Thymus (tissue), 11 donors: ENCODE measurements around the gene FOXP4. TPM values are rescaled to one million over a fixed set of nuclear protein-coding genes. Genes with fewer than 3 reads are reported as not detected.

Experiments
- DNase-seq, 9 donors: peaks; one replicate each; pipeline ENCODE4 v3.0.0-alpha.2; 2013; ENCODE audit warnings: low spot score in 9 of 9, low read depth in 6 of 9, missing footprints in 1 of 9
- H3K27ac ChIP-seq, 2 donors: one replicate each; pipeline ENCODE4 v1.5.1; 2013; ENCODE audit warnings: control low read depth in 1 of 2, low read depth in 1 of 2, low read length in 1 of 2, mild to moderate bottlenecking in 1 of 2, moderate library complexity in 1 of 2
- H3K27me3 ChIP-seq, 2 donors: one replicate each; pipeline ENCODE4 v1.5.1; 2013; ENCODE audit warnings: low read length in 1 of 2; ENCODE audit not compliant: control insufficient read depth in 2 of 2, insufficient read depth in 1 of 2
- H3K36me3 ChIP-seq, 2 donors: one replicate each; pipeline ENCODE4 v1.5.1; 2013; ENCODE audit warnings: low read length in 1 of 2, mild to moderate bottlenecking in 1 of 2, moderate library complexity in 1 of 2; ENCODE audit not compliant: control insufficient read depth in 2 of 2, insufficient read depth in 2 of 2
- H3K4me1 ChIP-seq, 2 donors: one replicate each; pipeline ENCODE4 v1.5.1; 2013; ENCODE audit warnings: low read length in 2 of 2; ENCODE audit not compliant: control insufficient read depth in 2 of 2, insufficient read depth in 2 of 2
- H3K4me3 ChIP-seq, 2 donors: one replicate each; pipeline ENCODE4 v1.5.1; 2013; ENCODE audit warnings: low read length in 2 of 2, control low read depth in 1 of 2, mild to moderate bottlenecking in 1 of 2
- H3K9me3 ChIP-seq, 2 donors: one replicate each; pipeline ENCODE4 v1.5.1; 2013; ENCODE audit warnings: low read length in 1 of 2, mild to moderate bottlenecking in 1 of 2; ENCODE audit not compliant: control insufficient read depth in 2 of 2, insufficient read depth in 1 of 2
- WGBS: extraction: QIAGEN DNeasy Blood & Tissue Kit; methylation state at CpG from one replicate; pipeline ENCODE4 v1.1.7; 2013; 5-methylcytosine and 5-hydroxymethylcytosine counted together
- polyA plus RNA-seq: library from polyadenylated mRNA; stranded (reverse); fragments of 200-250 nt; gene quantifications from one replicate; pipeline ENCODE4 v1.2.3, GENCODE V29; 2013
- total RNA-seq: library from RNA; stranded (reverse); fragments of 120-200 nt; gene quantifications from one replicate; pipeline ENCODE4 v1.2.4, GENCODE V29; 2013
- donor health status: healthy.

FOXP4 gene
- total and polyA plus RNA-seq, 2 donors = 2.0 to 15.0 TPM

- no peaks in the 10 kb centered on the region for H3K36me3 ChIP-seq
- H3K4me3 ChIP-seq = no peak overlapping the region
- H3K4me1 ChIP-seq = peaks cover 12 to 22% of the 10 kb centered on the region in 2 donors
- H3K9me3 ChIP-seq = no peaks in the 10 kb centered on the region
- H3K27ac ChIP-seq = no peak overlapping the region
- DNase-seq = no peak
- peaks cover 0 to 45% of the 10 kb centered on the region in 2 donors for H3K27me3 ChIP-seq
- 96% methylated on average over 5 of the region's 5 CpGs for WGBS
Measured at GRCh38 chr6:41529049-41529448, 17.1 kb upstream of the FOXP4 start.

- Histone ChIP-seq H3K27ac (no peak overlapping the region), H3K27me3 (peaks cover 0 to 41% of the 10 kb centered on the region in 2 donors), H3K36me3 (no peaks in the 10 kb centered on the region), H3K4me3 (no peak overlapping the region), H3K4me1 (peaks cover 12 to 22% of the 10 kb centered on the region in 2 donors), H3K9me3 (no peaks in the 10 kb centered on the region)
- no peak for DNase-seq
- 89% methylated on average over 7 of the region's 7 CpGs for WGBS
Measured at GRCh38 chr6:41529970-41530369, 16.2 kb upstream of the FOXP4 start.

GRCh38 chr6:41530476-41530875 is 15.7 kb upstream of the FOXP4 start:
- H3K4me1 ChIP-seq = peaks cover 12 to 22% of the 10 kb centered on the region in 2 donors
- H3K36me3 ChIP-seq = no peaks in the 10 kb centered on the region
- DNase-seq = no peak
- H3K4me3 ChIP-seq = no peak overlapping the region
- no peaks in the 10 kb centered on the region for H3K9me3 ChIP-seq
- WGBS = 97% methylated on average over 7 of the region's 7 CpGs
- no peak overlapping the region for H3K27ac ChIP-seq
- peaks cover 0 to 39% of the 10 kb centered on the region in 2 donors for H3K27me3 ChIP-seq

GRCh38 chr6:41531016-41531415 is 15.2 kb upstream of the FOXP4 start:
- Histone ChIP-seq H3K36me3 (no peaks in the 10 kb centered on the region), H3K27ac (no peak overlapping the region), H3K9me3 (no peaks in the 10 kb centered on the region), H3K4me3 (no peak overlapping the region), H3K27me3 (peaks cover 0 to 39% of the 10 kb centered on the region in 2 donors), H3K4me1 (peaks cover 12 to 22% of the 10 kb centered on the region in 2 donors)
- DNase-seq = no peak

- 29% methylated on average over 22 of the region's 22 CpGs for WGBS
Measured at GRCh38 chr6:41531591-41532582, 14.3 kb upstream of the FOXP4 start.

GRCh38 chr6:41535766-41536165 is 10.4 kb upstream of the FOXP4 start:
- H3K27ac ChIP-seq = no peak overlapping the region
- no peaks in the 10 kb centered on the region for H3K36me3 ChIP-seq
- no peak for DNase-seq
- peaks cover 6 to 21% of the 10 kb centered on the region in 2 donors for H3K27me3 ChIP-seq
- WGBS = 98% methylated on average over 1 of the region's 1 CpG
- H3K9me3 ChIP-seq = no peaks in the 10 kb centered on the region
- no peak overlapping the region for H3K4me3 ChIP-seq
- H3K4me1 ChIP-seq = peaks cover 12 to 43% of the 10 kb centered on the region in 2 donors

More at GRCh38 chr6:41531591-41532582, 14.3 kb upstream of the FOXP4 start:
- Histone ChIP-seq H3K4me3 (peak overlapping the region in 1 of 2 donors; percentile 6), H3K9me3 (no peaks in the 10 kb centered on the region), H3K4me1 (peaks cover 12 to 27% of the 10 kb centered on the region in 2 donors), H3K36me3 (no peaks in the 10 kb centered on the region), H3K27me3 (peaks cover 0 to 35% of the 10 kb centered on the region in 2 donors), H3K27ac (peak overlapping the region in 1 of 2 donors; percentile 39)
- DNase-seq = peak in 4 of 9 donors; percentile 23 to 72 (median 35)

- H3K27ac ChIP-seq = peak overlapping the region; percentile 61 to 68
Measured at GRCh38 chr6:41536795-41537758, 9.1 kb upstream of the FOXP4 start.

GRCh38 chr6:41538556-41539182 is 7.5 kb upstream of the FOXP4 start:
- peaks cover 8 to 14% of the 10 kb centered on the region in 2 donors for H3K27me3 ChIP-seq
- WGBS = 80% methylated on average over 2 of the region's 2 CpGs
- H3K27ac ChIP-seq = peak overlapping the region in 1 of 2 donors; percentile 20
- DNase-seq = peak in 1 of 9 donors; percentile 58
- no peak overlapping the region for H3K4me3 ChIP-seq
- H3K4me1 ChIP-seq = peaks cover 0 to 21% of the 10 kb centered on the region in 2 donors
- no peaks in the 10 kb centered on the region for H3K36me3 ChIP-seq
- no peaks in the 10 kb centered on the region for H3K9me3 ChIP-seq

More at GRCh38 chr6:41536795-41537758, 9.1 kb upstream of the FOXP4 start:
- WGBS = 33% methylated on average over 18 of the region's 18 CpGs
- DNase-seq = peak in 1 of 9 donors; percentile 35
- no peaks in the 10 kb centered on the region for H3K36me3 ChIP-seq
- H3K27me3 ChIP-seq = peaks cover 8 to 15% of the 10 kb centered on the region in 2 donors
- no peak overlapping the region for H3K4me3 ChIP-seq
- H3K4me1 ChIP-seq = peaks cover 3 to 31% of the 10 kb centered on the region in 2 donors
- no peaks in the 10 kb centered on the region for H3K9me3 ChIP-seq
